ENCODE data around the gene ACSS3.

Gene ACSS3

DNA sequence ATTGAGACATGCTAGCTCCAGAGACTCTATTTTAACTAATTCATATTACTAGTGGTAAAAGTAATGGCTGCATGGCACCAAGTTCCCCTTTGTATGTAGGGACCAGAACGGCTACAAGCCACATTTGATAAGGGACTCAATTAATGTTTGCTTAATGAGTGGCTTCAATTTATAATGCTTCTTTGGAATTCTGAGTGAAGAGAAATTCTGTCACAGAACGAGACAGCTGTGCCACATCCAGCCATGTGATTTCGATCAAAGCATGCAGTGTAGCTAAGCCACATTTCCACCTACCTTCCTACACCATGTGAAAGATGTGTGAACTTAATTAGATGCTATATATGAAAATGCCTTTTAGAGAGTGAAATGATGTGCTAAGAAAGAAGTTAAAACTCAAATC is 217.4 kb downstream of the ACSS3 start:
- DNase-seq (ENCODE audit: low read depth, low spot score): no peak

DNA sequence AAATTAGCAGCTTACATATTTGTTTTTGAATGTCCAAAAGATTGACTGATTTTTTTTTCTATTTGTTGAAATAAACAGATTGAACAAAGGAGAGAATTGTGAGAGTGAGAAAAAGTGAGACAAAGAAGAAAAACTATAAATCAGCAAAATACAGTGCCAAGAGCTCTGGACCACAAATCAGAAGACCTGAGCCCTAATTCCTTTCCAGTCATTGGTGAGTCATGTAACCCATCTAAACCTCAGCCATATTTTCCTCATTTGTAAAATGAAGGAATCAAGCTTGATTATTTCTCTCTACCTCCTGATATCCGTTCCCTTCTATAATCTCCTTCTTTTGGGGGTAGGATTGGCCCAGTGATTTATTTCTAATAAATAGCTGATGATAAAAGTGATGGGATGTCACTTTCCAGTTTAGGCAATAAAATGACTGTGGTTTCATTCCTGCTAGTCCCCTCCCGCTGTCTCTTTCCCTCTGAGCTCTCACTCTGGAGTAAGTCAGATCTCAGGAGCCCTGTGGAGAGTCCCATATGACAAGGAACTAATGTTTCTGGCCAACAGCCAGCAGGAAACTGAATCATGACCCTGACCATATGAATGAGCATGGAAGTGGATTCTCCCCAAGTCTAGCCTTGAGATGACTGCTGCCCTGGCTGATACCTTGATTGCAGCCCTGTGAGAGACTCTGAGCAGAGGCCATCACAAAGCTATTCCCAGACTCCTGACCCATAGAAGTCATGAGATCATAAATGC is 218.9 kb downstream of the ACSS3 start:
- DNase-seq (ENCODE audit: low read depth, low spot score): peak; percentile 13

DNA sequence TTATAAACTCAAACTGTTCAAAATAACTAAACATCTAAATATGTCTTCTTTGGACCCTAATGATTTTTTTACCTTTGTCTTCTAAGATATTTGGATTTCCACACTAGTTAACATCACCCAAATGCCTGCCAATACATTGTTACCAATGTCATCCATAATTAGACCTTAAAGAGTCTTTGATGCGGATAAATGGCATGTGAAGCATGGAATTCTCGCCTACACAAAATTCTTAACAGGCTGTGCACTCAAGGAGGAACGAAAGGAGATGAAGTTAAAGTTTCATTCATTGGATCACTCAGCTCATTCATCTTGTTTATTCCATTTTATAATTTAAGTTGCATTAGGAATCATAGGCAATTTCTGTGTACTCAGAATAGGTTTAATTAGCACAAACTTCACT is 219.7 kb downstream of the ACSS3 start:
- DNase-seq (ENCODE audit: low read depth, low spot score): no peak

DNA sequence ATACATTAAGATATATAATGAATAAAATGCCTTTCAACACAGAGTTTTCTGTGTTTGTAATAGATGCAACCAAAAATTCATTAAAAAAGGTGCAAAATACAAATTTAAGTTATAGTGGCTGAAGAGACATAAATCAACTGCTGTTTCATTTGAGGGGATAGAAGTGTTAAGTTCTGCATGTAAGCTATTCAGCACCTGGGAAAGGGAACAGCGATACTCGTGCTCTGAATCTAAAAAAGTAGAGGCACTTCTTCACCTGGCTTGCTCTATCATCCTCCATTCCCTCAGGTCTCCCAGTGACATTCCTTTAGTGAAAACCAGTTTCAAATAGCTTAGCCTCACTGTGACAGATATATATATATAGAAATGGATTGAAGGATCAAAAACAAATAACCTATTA is 222.6 kb downstream of the ACSS3 start:
- DNase-seq (ENCODE audit: low read depth, low spot score): no peak

DNA sequence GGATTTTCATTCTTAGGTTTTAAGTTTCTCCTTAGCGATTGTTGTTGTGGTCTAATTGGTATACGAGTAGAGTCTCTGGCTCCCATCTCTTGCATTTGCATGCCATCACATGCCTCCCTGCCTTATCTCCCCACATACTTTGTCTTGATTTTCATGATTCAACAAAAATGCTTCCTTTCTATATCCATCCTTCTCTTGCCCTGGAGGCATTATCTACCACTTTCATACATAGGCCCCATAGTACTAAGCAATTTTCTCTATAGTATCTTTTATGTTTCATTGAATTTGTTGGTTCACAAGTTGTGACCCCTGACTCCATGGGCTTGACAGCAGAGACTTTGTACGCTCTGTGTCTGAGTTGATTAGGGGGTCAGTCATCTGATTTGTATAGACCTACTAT is 226.1 kb downstream of the ACSS3 start:
- no peak for DNase-seq (ENCODE audit: low read depth, low spot score)
